Pancreas (tissue), 10 donors: Measurements from ENCODE around the gene AKT1. TPM values are rescaled to one million over a fixed set of nuclear protein-coding genes. Genes with fewer than 3 reads are reported as not detected.

ENCODE experiments used
- ATAC-seq, 4 donors: fragments of 200-7000 bp; cut with Tn5 transposase; one replicate each; pipeline versions ENCODE4 v1.8.0 to v1.9.1; 2020; ENCODE audit warnings: mild to moderate bottlenecking in 4 of 4, moderate library complexity in 4 of 4
- DNase-seq, 6 donors: peaks; one replicate each; pipeline ENCODE4 v3.0.0-alpha.2; 2020
- FAIRE-seq: peaks from 2 replicates; lab custom pipeline; 2012; peaks lifted over from hg19 to GRCh38; lab: Jason Lieb, UNC
- H3K27ac ChIP-seq, 4 donors: fragments of 200-600 bp; sonication (generic); 1 replicate in 3 of 4; 2 replicates in 1 of 4; pipeline versions ENCODE4 v1.5.0 to v1.8.0; 2020
- H3K27me3 ChIP-seq, 4 donors: fragments of 200-600 bp; one replicate each; pipeline ENCODE4 v1.8.0; 2021
- H3K36me3 ChIP-seq, 3 donors: fragments of 200-600 bp; sonication (generic) in 1 of 3; one replicate each; pipeline versions ENCODE4 v1.5.0 to v1.8.0; 2020 to 2021
- H3K4me1 ChIP-seq, 3 donors: fragments of 200-600 bp; one replicate each; pipeline ENCODE4 v1.8.0; 2021
- H3K4me3 ChIP-seq, 4 donors: fragments of 200-600 bp; sonication (generic) in 2 of 4; one replicate each; pipeline versions ENCODE4 v1.5.0 to v1.8.0; 2020 to 2021
- H3K9me3 ChIP-seq, 4 donors: fragments of 200-600 bp; one replicate each; pipeline ENCODE4 v1.8.0; 2021
- WGBS, 2 donors: extraction: QIAGEN DNeasy Blood & Tissue Kit; methylation state at CpG; one replicate each; pipeline ENCODE4 v1.1.7; 2013; 5-methylcytosine and 5-hydroxymethylcytosine counted together
- intact Hi-C, 3 donors: fragments of 100-400 bp; cut with DNase I; formaldehyde crosslinking; loops; one replicate each; pipeline versions ENCODE4 v1.11.1 to v1.14.2; 2022
- polyA plus RNA-seq, 2 donors: library from polyadenylated mRNA; stranded (reverse); fragments of 200-250 nt; gene quantifications; one replicate each; pipeline ENCODE4 v1.2.3, GENCODE V29; 2013
- total RNA-seq, 6 donors: library from RNA; stranded (reverse); fragmentation: NEBNext Ultra II Directional in 4 of 6; extraction: Animal tissue kit (Norgen Biotek cat#: 25700) in 4 of 6; gene quantifications; one replicate each; pipeline versions ENCODE4 v1.2.1 to v1.2.4, GENCODE V29; 2021 to 2023
- TF ChIP-seq, protein P1 (sequence below), 4 donors: fragments of 200-600 bp; sonication (generic) in 3 of 4; IDR thresholded peaks; one replicate each; pipeline versions ENCODE4 v1.5.0 to v1.8.0; 2021; ENCODE audit warnings: antibody characterized with exemption in 4 of 4
- donor health status: healthy with polysubstance abuse.
- donor health status: DM: no; HTN: no; CAD: no; lungs with moderate emphysema.
- donor health status: DM: no; HTN: no; CAD: no.
- donor health status: control.
- donor health status: control.
- donor health status: Bipolar disorder and iron deficiency.
- donor health status: DM: yes; HTN: yes; CAD: no.
- donor health status: DM: no; HTN: no; CAD: no.
- donor health status: DM: no; HTN: no; CAD: no.
- donor health status: DM: yes; HTN: yes; CAD: no.

Gene AKT1
- total and polyA plus RNA-seq, 8 donors = 70.0 to 106 (median 84.6) TPM

DNA sequence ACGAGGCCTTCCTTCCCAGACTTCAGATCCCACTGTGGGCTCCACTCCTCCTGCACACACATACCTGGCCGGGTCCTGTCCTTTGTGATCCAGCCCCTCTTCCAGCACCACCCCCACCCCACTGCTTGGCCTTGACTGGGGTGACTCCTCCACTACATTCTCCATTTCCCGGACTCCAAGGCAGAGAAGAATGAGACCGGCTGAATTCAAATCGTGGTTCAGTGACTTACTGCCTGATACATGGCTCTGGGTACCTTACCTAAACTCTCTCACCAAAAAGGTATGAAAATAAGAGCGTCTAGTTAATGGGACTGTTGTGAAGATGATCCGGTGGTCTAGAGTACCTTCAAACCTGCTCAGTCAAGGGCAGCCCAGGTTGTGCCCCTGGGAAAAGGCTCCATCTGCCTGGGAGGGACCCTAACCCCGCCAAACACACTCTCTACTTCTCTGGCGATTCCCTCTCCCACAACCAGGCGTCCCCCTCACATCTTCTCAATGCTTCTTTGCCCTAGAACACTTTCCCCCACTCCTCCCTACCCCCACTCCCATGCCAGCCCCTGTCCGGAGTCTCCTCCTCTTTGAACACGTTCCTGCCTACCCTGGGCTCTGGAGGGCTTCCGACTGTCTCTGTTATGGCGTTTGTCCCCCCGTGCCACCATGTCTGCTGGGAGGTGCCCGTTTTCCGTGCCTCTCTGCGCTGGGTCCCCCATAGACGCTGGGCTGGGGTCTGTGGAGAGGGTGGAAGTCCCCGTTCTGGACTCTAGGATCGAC, 3.9 kb upstream of the AKT1 start:
- DNase-seq (peak in 3 of 6 donors; percentile 32 to 61 (median 51)), FAIRE-seq (no peak), ATAC-seq (peak in 1 of 4 donors; percentile 3)
- H3K27ac ChIP-seq = peak overlapping the region; percentile 84 to 97 (median 92)
- TF ChIP-seq, protein P1, sequence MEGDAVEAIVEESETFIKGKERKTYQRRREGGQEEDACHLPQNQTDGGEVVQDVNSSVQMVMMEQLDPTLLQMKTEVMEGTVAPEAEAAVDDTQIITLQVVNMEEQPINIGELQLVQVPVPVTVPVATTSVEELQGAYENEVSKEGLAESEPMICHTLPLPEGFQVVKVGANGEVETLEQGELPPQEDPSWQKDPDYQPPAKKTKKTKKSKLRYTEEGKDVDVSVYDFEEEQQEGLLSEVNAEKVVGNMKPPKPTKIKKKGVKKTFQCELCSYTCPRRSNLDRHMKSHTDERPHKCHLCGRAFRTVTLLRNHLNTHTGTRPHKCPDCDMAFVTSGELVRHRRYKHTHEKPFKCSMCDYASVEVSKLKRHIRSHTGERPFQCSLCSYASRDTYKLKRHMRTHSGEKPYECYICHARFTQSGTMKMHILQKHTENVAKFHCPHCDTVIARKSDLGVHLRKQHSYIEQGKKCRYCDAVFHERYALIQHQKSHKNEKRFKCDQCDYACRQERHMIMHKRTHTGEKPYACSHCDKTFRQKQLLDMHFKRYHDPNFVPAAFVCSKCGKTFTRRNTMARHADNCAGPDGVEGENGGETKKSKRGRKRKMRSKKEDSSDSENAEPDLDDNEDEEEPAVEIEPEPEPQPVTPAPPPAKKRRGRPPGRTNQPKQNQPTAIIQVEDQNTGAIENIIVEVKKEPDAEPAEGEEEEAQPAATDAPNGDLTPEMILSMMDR (IDR thresholded peaks at IDR 0.05) = no peak
- intact Hi-C loops = no loop called here
- H3K9me3 ChIP-seq = no peaks in the 10 kb centered on the region
- peak overlapping the region in 2 of 4 donors; percentile 54 to 67 for H3K4me3 ChIP-seq
- H3K27me3 ChIP-seq = no peaks in the 10 kb centered on the region
- WGBS, 2 donors = 47 to 56% methylated on average over 21 of the region's 21 CpGs
- H3K4me1 ChIP-seq = peaks cover 17 to 36% (median 22%) of the 10 kb centered on the region in 3 donors
- no peaks in the 10 kb centered on the region for H3K36me3 ChIP-seq

DNA sequence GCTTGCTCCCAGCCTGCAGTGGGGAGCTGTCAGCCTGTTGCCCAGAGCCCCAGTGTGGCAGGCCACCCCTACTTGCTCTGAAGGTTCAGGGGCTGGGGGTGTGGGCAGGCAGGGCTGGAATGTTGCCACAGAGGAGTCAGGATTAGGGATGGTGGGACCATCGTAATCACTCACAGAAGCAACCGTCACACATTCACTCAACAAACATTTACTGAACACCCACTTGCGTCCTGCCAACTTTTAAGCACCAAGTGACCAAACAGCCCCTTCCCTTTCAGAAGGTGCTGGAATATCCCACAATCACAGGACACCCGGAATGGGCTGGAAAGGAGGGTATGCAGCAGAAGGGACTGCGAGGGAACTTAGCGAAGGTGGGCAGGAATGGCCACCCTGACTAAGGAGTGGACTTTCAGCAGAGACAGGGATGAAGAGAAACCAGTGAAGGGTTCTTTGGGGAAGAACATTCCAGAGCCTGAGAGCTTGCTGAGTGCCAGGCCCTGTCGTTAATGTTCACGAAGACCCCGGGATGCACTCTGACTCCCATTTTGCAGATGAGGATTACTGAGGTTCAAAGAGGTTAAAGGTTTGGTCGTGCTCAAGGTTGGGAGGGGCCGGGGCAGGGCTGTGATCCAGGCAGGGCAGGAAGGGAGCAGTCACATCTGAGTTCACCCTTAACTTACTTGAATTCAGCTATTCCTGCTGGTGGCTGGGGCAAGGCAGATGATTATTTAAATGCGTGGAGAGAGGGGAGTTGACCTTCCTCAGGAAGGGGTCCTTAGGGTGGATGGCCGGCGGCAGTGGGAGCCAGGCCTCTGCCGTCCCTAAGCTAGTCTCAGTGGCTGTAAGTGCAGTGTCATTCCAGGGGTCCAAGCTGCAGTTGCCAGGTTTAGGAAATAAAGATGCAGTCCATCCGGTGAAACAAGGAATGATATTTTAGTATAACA, 3.0 kb upstream of the AKT1 start:
- intact Hi-C loops = no loop called here
- Histone ChIP-seq H3K4me3 (no peak overlapping the region), H3K27ac (peak overlapping the region in 3 of 4 donors; percentile 84 to 97 (median 93)), H3K4me1 (peaks cover 22 to 40% (median 23%) of the 10 kb centered on the region in 3 donors), H3K36me3 (no peaks in the 10 kb centered on the region), H3K27me3 (no peaks in the 10 kb centered on the region), H3K9me3 (no peaks in the 10 kb centered on the region)
- WGBS, 2 donors = 78 to 84% methylated on average over 16 of the region's 16 CpGs
- TF ChIP-seq, protein P1 (IDR thresholded peaks at IDR 0.05) = no peak
- ATAC-seq = no peak
- peak in 2 of 6 donors; percentile 9 to 43 for DNase-seq
- FAIRE-seq = no peak

DNA sequence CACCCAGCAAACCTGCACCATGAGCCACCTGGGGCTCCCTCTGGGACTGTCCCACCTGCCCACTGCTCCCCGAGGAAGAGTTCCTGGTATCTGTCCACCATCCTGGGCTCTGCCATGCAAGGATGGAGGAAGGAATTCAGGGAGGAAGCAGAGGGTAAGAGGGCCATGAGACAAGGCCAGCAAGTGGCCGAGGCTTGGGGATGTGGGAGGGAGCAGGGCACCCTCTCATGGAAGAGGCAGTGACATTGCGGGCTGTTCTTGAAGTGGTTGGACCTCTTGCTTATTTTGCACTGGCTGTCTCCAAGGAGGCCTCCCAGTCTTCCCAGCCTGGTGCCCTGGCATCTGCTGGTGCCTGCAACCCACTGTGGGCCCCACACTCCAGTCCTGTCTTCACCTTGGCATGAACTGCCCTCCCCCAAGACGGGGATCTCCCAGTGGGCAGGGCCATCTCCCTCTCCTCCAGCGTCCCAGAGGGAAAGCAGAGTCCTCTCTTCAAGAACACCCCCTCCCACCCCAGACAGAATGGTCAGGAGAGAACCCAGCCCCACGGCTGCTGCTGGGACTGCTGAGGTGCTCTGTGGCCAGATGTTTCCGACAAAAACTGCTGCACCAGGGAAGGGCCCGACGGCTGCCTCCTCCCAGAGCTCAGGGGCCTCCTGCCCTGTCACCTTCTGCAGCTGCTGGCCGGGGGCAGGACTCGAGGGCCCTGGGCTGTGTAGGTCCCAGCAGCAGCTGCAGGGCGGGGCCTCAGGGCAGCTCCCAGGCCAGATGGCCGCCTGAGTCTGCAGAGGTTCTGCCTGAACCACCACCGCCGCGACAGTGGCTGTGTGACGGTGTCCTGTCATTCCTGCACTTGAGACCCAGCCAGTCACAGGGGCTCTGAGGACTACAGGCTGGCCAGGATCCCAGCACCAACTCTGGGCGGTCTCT, 1.8 kb upstream of the AKT1 start:
- intact Hi-C loops = no loop called here
- DNase-seq (peak in 2 of 6 donors; percentile 15 to 45), FAIRE-seq (no peak), ATAC-seq (no peak)
- Histone ChIP-seq H3K27ac (peak overlapping the region in 2 of 4 donors; percentile 13 to 78), H3K36me3 (no peaks in the 10 kb centered on the region), H3K27me3 (no peaks in the 10 kb centered on the region), H3K4me1 (peaks cover 24 to 40% (median 27%) of the 10 kb centered on the region in 3 donors), H3K4me3 (no peak overlapping the region), H3K9me3 (no peaks in the 10 kb centered on the region)
- 62 to 64% methylated on average over 18 of the region's 18 CpGs for WGBS, 2 donors
- TF ChIP-seq, protein P1 (IDR thresholded peaks at IDR 0.05) = no peak

DNA sequence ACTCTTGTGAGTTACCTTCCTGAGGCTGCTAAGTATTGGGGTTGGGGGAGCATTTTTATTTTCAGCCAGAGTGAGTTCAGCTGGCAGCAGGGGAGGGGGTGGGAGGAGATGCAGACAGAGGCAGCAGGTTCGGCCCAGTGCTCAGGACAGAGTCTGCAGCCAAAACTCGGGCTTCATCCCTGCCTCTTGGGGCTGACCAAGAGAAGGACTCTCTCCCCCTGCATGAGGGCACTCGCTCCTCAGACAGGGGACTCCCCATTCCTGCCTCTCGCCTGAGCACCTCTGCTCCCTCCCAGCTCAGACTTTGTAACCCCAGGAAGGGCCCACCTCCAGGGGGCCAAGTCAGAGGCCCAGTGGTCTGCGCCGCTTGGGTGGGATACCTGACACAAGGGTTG, 1.1 kb upstream of the AKT1 start:
- H3K27me3 ChIP-seq = no peaks in the 10 kb centered on the region
- H3K36me3 ChIP-seq = peaks cover 0 to under 1% (median 0%) of the 10 kb centered on the region in 3 donors
- ATAC-seq (no peak), FAIRE-seq (no peak), DNase-seq (no peak)
- H3K4me1 ChIP-seq = peaks cover 21 to 35% (median 27%) of the 10 kb centered on the region in 3 donors
- 89 to 90% methylated on average over 6 of the region's 6 CpGs for WGBS, 2 donors
- no peaks in the 10 kb centered on the region for H3K9me3 ChIP-seq
- no peak overlapping the region for H3K4me3 ChIP-seq
- peak overlapping the region in 3 of 4 donors; percentile 58 to 78 (median 75) for H3K27ac ChIP-seq
- TF ChIP-seq, protein P1 (IDR thresholded peaks at IDR 0.05) = no peak
- intact Hi-C loops = no loop called here
